OCI-LY7 (cell line): Measurements from ENCODE around the gene KIF14. TPM values are rescaled to one million over a fixed set of nuclear protein-coding genes. Genes with fewer than 3 reads are reported as not detected.

Experiments used
- Bru-seq: library from RNA; stranded (reverse); fragments of 400-500 nt; gene quantifications from one replicate; lab custom pipeline; 2021; lab: Mats Ljungman, UMichigan
- BruChase-seq, 2 experiments: library from RNA; stranded (reverse); fragments of 400-500 nt; gene quantifications; one replicate each; lab custom pipeline; 2021; lab: Mats Ljungman, UMichigan
- BruUV-seq: library from RNA; stranded (reverse); fragments of 400-500 nt; replicated peaks from 2 replicates; lab custom pipeline; 2021; lab: Mats Ljungman, UMichigan
- CTCF ChIA-PET: fragments of 300-600 bp; sonication (Branson Sonifier 250); formaldehyde crosslinking; loops from one replicate; lab custom pipeline; 2022; ENCODE audit warnings: antibody characterized with exemption; ENCODE audit not compliant: unreplicated experiment; lab: Charles Lee
- POLR2A ChIA-PET: fragments of 300-600 bp; sonication (Branson Sonifier 250); formaldehyde crosslinking; loops from one replicate; lab custom pipeline; 2022; ENCODE audit warnings: antibody characterized with exemption; lab: Charles Lee
- DNase-seq: peaks from one replicate; pipeline ENCODE4 v3.0.0-alpha.2; 2015; ENCODE audit warnings: low spot score
- H2AFZ ChIP-seq: fragments of 200-600 bp; sonication (generic), shearing (Covaris generic); 2 replicates; pipeline ENCODE4 v1.6.1; 2014; ENCODE audit warnings: mild to moderate bottlenecking, antibody characterized with exemption, low read length, moderate library complexity
- H3K27ac ChIP-seq: fragments of 200-600 bp; sonication (generic); 2 replicates; pipeline ENCODE4 v1.5.1; 2014; ENCODE audit warnings: mixed run types, low read depth, mild to moderate bottlenecking, moderate library complexity, low read length, inconsistent platforms; ENCODE audit not compliant: poor library complexity, severe bottlenecking
- H3K36me3 ChIP-seq: fragments of 200-600 bp; sonication (generic); 2 replicates; pipeline ENCODE4 v1.6.1; 2014; ENCODE audit warnings: mild to moderate bottlenecking, antibody characterized with exemption, low read length, moderate library complexity, mixed read lengths; ENCODE audit not compliant: insufficient read depth
- H3K4me1 ChIP-seq: fragments of 200-600 bp; sonication (generic); 2 replicates; pipeline ENCODE4 v1.5.1; 2014; ENCODE audit warnings: mild to moderate bottlenecking, low read length; ENCODE audit not compliant: insufficient read depth, poor library complexity, severe bottlenecking
- H3K4me2 ChIP-seq: fragments of 200-600 bp; sonication (generic); 2 replicates; pipeline ENCODE4 v1.6.1; 2014; ENCODE audit warnings: mild to moderate bottlenecking, low read length
- H3K4me3 ChIP-seq: fragments of 200-600 bp; sonication (generic); 2 replicates; pipeline ENCODE4 v1.5.1; 2014; ENCODE audit warnings: mild to moderate bottlenecking, low read depth, low read length; ENCODE audit not compliant: poor library complexity, severe bottlenecking
- H3K79me2 ChIP-seq: fragments of 200-600 bp; sonication (generic); 2 replicates; pipeline ENCODE4 v1.6.1; 2016; ENCODE audit warnings: low read depth, mild to moderate bottlenecking, low read length, moderate library complexity, mixed read lengths; ENCODE audit not compliant: insufficient read depth
- H3K9me2 ChIP-seq: fragments of 200-600 bp; sonication (generic); 2 replicates; pipeline ENCODE4 v1.6.1; 2016; ENCODE audit warnings: mild to moderate bottlenecking, low read length, mixed read lengths; ENCODE audit not compliant: insufficient read depth
- H3K9me3 ChIP-seq: fragments of 200-600 bp; sonication (generic); 2 replicates; pipeline ENCODE4 v1.6.1; 2014; ENCODE audit warnings: mild to moderate bottlenecking, mixed run types, low read length, mixed read lengths
- H4K20me1 ChIP-seq: fragments of 200-600 bp; sonication (generic); 2 replicates; pipeline ENCODE4 v1.6.1; 2014; ENCODE audit warnings: mild to moderate bottlenecking, antibody characterized with exemption, low read length, moderate library complexity, mixed read lengths; ENCODE audit not compliant: insufficient read depth
- CTCF ChIP-seq: fragments of 200-600 bp; sonication (generic); conservative IDR thresholded peaks from 2 replicates; pipeline ENCODE4 v1.5.1; 2014; ENCODE audit warnings: mild to moderate bottlenecking, antibody characterized with exemption, low read length, moderate library complexity, mixed read lengths
- EZH2phosphoT487 ChIP-seq: fragments of 200-600 bp; sonication (generic); IDR thresholded peaks from 2 replicates; pipeline ENCODE4 v1.6.1; 2018; ENCODE audit warnings: low read depth, borderline replicate concordance, mild to moderate bottlenecking, mixed run types, antibody characterized with exemption, low read length, moderate library complexity, mixed read lengths
- intact Hi-C: fragments of 100-400 bp; cut with micrococcal nuclease; formaldehyde crosslinking; loops from one replicate; pipeline ENCODE4 v1.10.0; 2022; ENCODE audit not compliant: unreplicated experiment
- long read RNA-seq: library from polyadenylated mRNA; stranded (forward); transcript quantifications from one replicate; pipeline ENCODE4 v2.0.0, GENCODE V29; 2022
- total RNA-seq, 2 experiments: library from RNA; depleted of rRNA in 1 of 2; stranded (reverse); fragments of >200 nt in 1 of 2; shearing (Covaris generic) in 1 of 2; gene quantifications; 2 replicates each; pipeline ENCODE4 v1.2.3, GENCODE V29; 2014 to 2022

Gene KIF14
- 15.0 and 17.8 TPM in 2 replicates for total RNA-seq (2014; rRNA removed; shearing (Covaris generic))
- total RNA-seq (2022): 20.1 and 23.2 TPM in 2 replicates
- percentile 79 among the genes with signal in this experiment for Bru-seq, nascent RNA
- BruChase-seq, experiment 1, labeled RNA remaining after a 6-hour chase: percentile 77 among the genes with signal in this experiment
- percentile 78 among the genes with signal in this experiment for BruChase-seq, experiment 2, labeled RNA remaining after a 2-hour chase
- long read RNA-seq, full-length matches to known transcripts: 11 of 33 reads
- long read RNA-seq, partial matches to known transcripts: 12 of 33 reads
- long read RNA-seq, other reads (novel, unspliced or antisense): 10 of 33 reads

GRCh38 chr1:200620273-200621131, at the start of gene KIF14:
KIF14 (minus strand) TSS chr1:200620751; CDS start chr1:200618723, 2,028 bp downstream.
- no peak for TF ChIP-seq CTCF
- no peak for TF ChIP-seq EZH2phosphoT487
- Histone ChIP-seq H3K4me2 (peak within 1 kb of the TSS; percentile 84), H3K9me3 (no peaks in the 10 kb centered on the region), H3K27ac (peak within 1 kb of the TSS; percentile 38), H4K20me1 (no peaks in the 10 kb centered on the region), H3K79me2 (peaks cover 9% of the 10 kb centered on the region; the same call in 1 of the 2 replicates), H3K4me3 (peak within 1 kb of the TSS; percentile 88), H2AFZ (peak within 1 kb of the TSS; percentile 100), H3K4me1 (peaks cover 8% of the 10 kb centered on the region), H3K36me3 (peaks cover 32% of the 10 kb centered on the region), H3K9me2 (no peaks in the 10 kb centered on the region)
- peak; percentile 94 for DNase-seq
- POLR2A ChIA-PET: interaction anchor here (0.8 to 3.7 kb wide), 5 partner anchors 50 to 215 kb away, joined by 3 to 21 read pairs (median 3); partner anchors contain the start of gene DDX59
- intact Hi-C loops: loop anchor here (1.0 to 10.0 kb wide), 5 partner anchors 50 to 494 kb away; partner anchors contain the start of genes CACNA1S, CAMSAP2 and KIF21B
- BruUV-seq: TSS peak; percentile 54
- CTCF ChIA-PET: no interaction called here

- Histone ChIP-seq H3K9me2 (no peaks in the 10 kb centered on the region), H3K4me1 (peaks cover 16% of the 10 kb centered on the region), H3K4me2 (peak within 1 kb of the TSS; percentile 99), H3K27ac (peak within 1 kb of the TSS; percentile 70), H4K20me1 (no peaks in the 10 kb centered on the region), H3K9me3 (no peaks in the 10 kb centered on the region), H3K36me3 (peaks cover 9% of the 10 kb centered on the region; the same call in 1 of the 2 replicates), H2AFZ (peak within 1 kb of the TSS; percentile 86), H3K4me3 (peak within 1 kb of the TSS; percentile 78), H3K79me2 (peaks cover 23% of the 10 kb centered on the region; the same call in 1 of the 2 replicates)
- POLR2A ChIA-PET: interaction anchor here (0.5 to 4.1 kb wide), 27 partner anchors 9 to 838 kb away, joined by 3 to 27 read pairs (median 4); partner anchors contain the start of genes CAMSAP2, CSRP1 and KIF14
- no TSS peak for BruUV-seq
- TF ChIP-seq CTCF (no peak), EZH2phosphoT487 (no peak)
- peak; percentile 92 for DNase-seq
- intact Hi-C loops: loop anchor here (1.0 to 5.0 kb wide), 3 partner anchors 49 to 353 kb away; partner anchors contain the start of genes CAMSAP2, KIF14 and KIF21B
- CTCF ChIA-PET: interaction anchor here (0.6 kb wide), 3 partner anchors 150 to 722 kb away, joined by 4 to 8 read pairs (median 7); no protein-coding TSS in a partner anchor
Measured at GRCh38 chr1:200669314-200670241, 49.0 kb upstream of the KIF14 start, which contains the start of gene DDX59. DDX59 (minus strand) TSS chr1:200669907; CDS start chr1:200666740, 3,167 bp downstream.
